DLD1 (cell line): ENCODE measurements around the gene DISC1.

ENCODE experiments used
- in situ Hi-C: cut with HindIII; loops from 2 replicates; pipeline ENCODE4 v1.10.0; 2017; ENCODE audit warnings: low sequenced_read_pairs

Gene DISC1

GRCh38 chr1:231626535-231626950 is at the start of gene DISC1:
Gene DISC1, plus strand, starts transcription at chr1:231626790. Its CDS starts 78 bp downstream, at chr1:231626868.
- in situ Hi-C loops, result no loop called here

- in situ Hi-C loops, result no loop called here
These were observed 49.5 kb upstream of the DISC1 start for GRCh38 chr1:231576804-231577718.

DNA sequence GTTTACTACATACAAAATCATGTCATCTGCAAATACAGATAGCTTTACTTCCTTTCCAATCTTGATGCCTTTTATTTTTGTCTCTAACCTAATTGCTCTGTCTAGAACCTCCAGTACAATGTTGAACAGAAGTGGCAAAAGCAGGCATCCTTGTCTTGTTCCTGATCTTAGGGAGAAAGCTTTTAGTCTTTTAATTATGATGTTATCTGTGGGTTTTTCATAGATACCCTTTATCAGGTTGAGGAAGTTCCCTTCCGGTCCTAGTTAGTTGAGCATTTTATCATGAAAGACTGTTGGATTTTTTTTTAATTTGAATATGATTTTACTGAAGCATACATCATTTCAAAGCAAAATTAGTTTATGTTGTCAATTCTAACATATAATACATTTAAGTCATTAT is 45.7 kb upstream of the DISC1 start:
- in situ Hi-C loops, result no loop called here

DNA sequence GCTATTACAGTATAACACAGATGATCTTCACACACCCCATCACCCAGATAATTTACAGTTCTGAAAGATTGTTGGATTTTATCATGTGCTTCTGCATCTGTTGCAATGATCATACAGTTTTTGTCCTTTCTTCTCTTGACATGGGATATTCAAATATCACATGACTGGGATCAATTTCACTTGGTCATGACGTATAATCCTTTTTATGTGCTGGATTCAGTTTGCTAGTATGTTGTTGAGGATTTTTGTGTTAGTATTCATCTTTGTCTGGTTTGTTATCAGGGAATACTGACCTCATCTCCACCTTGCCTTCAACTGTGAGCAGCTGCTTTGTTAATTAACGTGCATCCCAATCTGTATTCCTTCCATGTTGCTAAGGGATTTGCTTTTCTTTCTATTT is 44.7 kb upstream of the DISC1 start:
- in situ Hi-C loops, result no loop called here

DNA sequence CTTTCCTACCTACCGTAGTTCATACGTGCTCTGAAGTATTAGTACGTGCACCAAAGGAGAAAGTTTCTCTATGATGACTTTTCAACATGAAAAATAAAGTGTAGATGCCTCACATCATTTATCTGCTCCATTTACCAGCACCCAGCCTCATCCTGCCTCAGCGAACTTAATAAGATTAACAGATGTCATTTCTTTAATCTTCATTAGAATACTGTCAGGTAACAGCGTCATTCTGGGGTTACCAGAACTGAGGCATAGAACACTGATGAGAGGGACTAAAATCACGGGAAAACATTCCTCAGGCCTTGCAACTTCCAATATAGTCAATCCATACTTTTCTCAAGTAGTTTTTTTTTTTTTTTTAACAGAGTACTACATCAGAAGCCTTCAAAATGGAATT is 43.2 kb upstream of the DISC1 start:
- in situ Hi-C loops, result no loop called here

GRCh38 chr1:231584117-231584516 is 42.5 kb upstream of the DISC1 start:
- in situ Hi-C loops, result no loop called here

DNA sequence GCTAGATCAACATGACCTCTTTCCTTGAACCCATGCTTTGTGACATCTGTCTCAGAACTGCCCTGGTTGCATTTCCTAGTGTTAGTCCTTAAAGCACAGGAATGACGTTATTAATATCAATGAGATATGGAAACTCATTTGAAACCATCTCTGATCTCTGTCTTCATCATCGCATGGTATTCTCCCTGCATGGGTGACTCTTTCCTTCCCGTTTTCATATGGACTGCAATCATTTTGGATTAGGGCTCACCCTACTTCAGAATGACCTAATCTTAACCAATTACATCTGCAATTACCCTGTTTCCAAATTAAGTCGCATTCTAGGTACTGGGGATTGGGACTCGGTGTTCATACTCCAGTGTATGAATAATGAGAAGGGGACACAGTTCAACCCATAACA is 41.7 kb upstream of the DISC1 start:
- in situ Hi-C loops, result no loop called here

DNA sequence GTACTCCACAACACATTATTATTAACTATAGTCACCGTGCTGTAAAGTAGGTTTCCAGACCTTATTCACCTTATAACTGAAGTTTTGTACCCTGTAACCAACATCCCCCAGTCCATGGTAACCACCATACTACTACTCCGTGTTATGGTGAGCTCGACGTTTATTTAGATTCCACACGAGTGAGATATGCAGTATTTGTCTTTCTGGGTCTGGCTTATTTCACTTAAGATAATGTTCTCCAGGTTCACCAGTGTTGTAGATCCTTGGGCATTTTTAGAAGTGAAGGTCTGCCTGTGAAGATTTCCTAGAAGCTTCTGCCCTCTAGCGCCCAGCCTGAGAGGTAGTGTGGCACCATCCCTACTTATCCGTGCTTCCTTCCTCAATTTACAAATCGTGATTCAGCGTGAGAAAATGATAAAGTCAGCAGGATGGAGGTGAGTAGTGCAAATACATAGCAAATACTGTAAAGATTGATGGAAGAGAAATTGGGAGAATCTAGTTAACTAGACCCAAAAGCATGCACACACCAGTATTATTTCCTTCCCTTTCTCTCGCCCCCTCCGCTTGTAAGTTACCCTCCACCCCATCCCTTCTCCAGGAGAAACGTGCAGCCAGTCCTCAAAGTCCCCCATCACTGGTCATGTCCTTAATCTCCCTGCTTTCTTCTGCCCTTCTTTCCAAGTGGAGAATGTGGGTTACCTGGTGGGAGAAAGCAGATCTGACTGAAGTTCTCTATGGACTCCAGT is 36.0 kb upstream of the DISC1 start:
- in situ Hi-C loops, result loop anchor here (5.0 kb wide), 1 partner anchor 228 kb away; no protein-coding TSS in a partner anchor

- in situ Hi-C loops, result loop anchor here (5.0 kb wide), 1 partner anchor 229 kb away; no protein-coding TSS in a partner anchor
These were observed 35.1 kb upstream of the DISC1 start for GRCh38 chr1:231591466-231591865.

GRCh38 chr1:231592809-231593208 is 33.8 kb upstream of the DISC1 start:
- in situ Hi-C loops, result loop anchor here (5.0 kb wide), 1 partner anchor 231 kb away; no protein-coding TSS in a partner anchor

DNA sequence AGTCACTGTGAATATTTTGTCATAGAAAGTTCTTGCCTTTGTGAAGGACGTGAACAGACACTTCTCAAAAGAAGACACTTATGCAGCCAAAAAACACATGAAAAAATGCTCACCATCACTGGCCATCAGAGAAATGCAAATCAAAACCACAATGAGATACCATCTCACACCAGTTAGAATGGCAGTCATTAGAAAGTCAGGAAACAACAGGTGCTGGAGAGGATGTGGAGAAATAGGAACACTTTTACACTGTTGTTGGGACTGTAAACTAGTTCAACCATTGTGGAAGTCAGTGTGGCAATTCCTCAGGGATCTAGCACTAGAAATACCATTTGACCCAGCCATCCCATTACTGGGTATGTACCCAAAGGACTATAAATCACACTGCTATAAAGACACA is 33.3 kb upstream of the DISC1 start:
- in situ Hi-C loops, result loop anchor here (5.0 kb wide), 1 partner anchor 231 kb away; no protein-coding TSS in a partner anchor

DNA sequence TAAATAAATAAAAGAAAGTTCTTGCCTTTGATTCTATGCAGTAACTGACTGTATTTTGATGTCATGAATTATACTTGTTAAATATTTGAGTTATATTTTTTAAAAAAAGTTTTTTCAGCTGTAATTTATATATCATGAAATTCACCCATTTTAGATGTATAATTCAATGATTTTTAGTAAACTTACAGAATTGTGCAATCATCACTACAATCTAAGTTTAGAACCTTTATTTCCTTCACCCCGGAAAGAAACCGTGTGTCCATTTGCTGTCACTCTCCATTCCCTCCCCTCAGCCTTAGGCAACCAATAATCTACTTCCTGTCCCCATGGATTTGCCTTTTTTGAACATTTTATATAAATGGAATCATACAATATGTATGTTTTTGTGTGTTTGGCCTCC is 32.5 kb upstream of the DISC1 start:
- in situ Hi-C loops, result loop anchor here (5.0 kb wide), 1 partner anchor 232 kb away; no protein-coding TSS in a partner anchor

DNA sequence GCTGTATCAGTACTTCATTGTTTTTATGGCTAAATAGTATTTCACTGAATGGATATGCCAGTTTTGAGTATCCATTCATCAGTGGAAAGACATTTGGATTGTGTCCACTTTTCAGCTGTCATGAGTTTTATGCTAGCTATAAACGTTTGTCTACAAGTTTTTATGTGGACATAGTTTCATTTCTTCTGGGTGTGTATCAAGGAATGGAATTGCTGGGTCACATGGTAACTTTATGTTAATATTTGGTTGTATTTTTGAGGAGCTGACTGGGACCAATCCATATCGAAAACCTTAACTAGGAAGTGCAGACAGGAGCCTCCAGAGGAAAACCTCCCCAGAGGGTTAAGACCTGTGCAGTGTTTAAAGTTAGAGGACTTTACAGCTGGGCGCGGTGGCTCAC is 31.8 kb upstream of the DISC1 start:
- in situ Hi-C loops, result loop anchor here (5.0 kb wide), 1 partner anchor 232 kb away; no protein-coding TSS in a partner anchor

DNA sequence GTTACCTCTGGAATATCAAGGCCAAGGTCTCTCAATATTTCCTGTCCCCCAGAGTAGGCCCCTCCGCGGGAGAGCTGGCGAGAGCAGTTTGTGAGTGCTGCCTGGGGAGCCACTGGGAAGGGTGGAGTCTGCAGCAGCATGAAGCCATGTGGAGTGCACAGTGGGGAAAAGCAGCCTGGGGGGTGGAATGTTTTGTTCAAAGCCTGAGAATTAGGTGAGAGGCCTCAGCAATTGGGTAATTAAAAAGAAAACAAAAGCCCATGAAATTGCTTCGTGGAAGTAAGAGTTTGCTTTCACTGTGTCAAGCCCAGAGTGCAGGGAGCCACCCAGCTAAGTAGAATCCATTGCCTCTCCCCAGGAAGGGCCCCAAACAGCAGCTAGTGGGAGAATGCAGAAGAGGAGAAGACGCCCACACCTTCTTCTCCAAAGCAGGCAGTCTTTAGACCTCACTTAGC is 30.2 kb upstream of the DISC1 start:
- in situ Hi-C loops, result no loop called here

- in situ Hi-C loops, result no loop called here
These were observed 28.6 kb upstream of the DISC1 start for GRCh38 chr1:231597971-231598370.

GRCh38 chr1:231600458-231600976 is 26.1 kb upstream of the DISC1 start:
- in situ Hi-C loops, result no loop called here

DNA sequence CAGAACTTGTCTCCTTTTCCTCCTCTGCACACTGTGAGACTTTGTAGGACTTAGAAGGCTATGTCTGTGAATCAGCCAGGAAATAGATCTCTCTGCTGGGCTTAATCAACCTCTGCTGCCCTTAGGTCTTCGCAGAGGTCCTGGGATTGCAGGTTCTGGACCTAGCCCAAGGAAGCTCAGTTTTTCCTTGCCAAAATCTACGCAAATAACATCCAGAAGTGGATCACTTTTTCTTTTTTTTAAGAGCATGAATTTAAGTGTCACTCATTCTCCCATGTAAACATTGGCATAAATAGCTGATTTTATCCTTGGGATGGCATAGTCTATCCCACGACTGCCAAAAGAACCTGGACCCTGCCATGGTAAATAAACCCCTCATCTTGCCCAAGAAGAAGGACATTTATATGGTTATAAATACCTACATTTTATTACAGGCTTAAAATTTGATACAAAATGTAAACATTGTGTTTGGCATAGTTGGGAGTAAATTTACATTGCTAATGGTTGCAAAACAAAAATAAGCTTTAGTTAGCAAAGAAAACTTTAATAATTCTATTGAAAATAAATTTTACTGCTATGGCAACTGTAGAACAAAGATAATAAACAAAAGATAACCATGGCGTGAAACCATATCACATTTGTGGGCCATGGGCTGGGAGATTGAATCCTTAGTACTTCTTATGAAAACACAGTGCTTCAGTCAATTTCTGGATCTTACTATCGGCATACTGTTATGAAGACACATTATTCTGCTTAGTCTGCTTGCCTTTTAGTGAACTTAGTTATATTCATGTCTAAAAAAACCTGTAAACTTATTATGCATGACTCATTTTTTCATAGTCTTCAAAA is 24.5 kb upstream of the DISC1 start:
- in situ Hi-C loops, result no loop called here

DNA sequence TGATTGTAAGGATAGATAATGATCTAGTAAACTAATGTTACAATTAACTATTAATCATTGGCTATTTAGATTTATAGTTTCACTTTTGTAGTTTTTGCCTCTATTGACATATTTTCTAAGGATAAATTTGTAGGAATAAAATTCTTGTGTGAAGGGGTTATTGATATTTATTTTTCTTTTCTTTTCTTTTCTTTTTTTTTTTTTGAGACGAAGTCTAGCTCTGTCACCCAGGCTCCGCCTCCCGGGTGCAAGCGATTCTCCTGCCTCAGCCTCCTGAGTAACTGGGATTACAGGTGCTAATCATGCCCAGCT is 24.0 kb upstream of the DISC1 start:
- in situ Hi-C loops, result no loop called here

DNA sequence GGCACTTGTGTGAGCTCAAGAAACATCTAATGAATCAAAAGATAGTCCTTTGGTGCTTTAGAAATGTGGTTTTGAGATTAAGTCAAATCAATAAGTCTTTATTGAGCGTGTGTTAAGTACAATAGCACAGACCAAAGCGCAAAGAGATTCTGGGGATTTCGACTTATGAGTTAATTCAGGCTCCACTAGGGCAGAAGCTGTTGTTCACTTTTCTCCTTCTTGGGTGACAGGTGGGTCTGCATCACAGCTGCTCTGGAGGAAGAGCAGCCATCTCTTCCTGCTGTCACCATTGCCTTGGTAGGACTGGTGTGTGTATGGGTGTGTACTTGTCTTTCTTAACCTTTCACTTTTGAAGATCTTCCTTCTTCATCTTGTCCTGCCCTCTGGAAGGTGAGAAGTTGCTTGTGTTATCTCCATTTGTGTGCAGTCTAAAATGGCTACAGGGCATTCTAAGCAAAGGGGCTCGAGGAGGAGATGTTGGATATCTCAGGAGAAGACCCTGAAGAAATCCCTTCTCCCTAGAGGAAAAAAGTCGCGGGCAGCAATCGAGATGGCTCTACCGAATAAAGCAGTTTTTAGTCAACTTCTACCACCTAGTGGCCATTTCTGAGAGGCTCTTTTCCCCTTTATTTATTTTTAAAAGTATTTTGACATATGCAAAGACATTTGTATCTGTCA is 22.9 kb upstream of the DISC1 start:
- in situ Hi-C loops, result no loop called here

GRCh38 chr1:231604276-231604621 is 22.3 kb upstream of the DISC1 start:
- in situ Hi-C loops, result no loop called here
